DOHH2 (cell line): Measurements from ENCODE around the gene CNTNAP1.
"Not testable (repeated sequence)": the region's sequence is repeated elsewhere in the genome, so short reads cannot be mapped to it uniquely, and the experiment has no call there.

ENCODE experiments used
- H3F3A ChIP-seq: fragments of 200-600 bp; sonication (generic), shearing (Covaris generic); 2 replicates; pipeline ENCODE4 v1.6.0; 2016; ENCODE audit warnings: antibody characterized with exemption, mild to moderate bottlenecking; ENCODE audit not compliant: control insufficient read depth, insufficient read depth
- H3K27ac ChIP-seq: fragments of 200-600 bp; sonication (generic); 2 replicates; pipeline ENCODE4 v1.5.1; 2014; ENCODE audit warnings: low read depth, mild to moderate bottlenecking, low read length, moderate library complexity
- H3K27me3 ChIP-seq: fragments of 200-600 bp; sonication (generic); 2 replicates; pipeline ENCODE4 v1.6.1; 2014; ENCODE audit warnings: mild to moderate bottlenecking, low read length, mixed read lengths; ENCODE audit not compliant: control insufficient read depth
- H3K36me3 ChIP-seq: fragments of 200-600 bp; sonication (generic); 2 replicates; pipeline ENCODE4 v1.6.1; 2014; ENCODE audit warnings: mild to moderate bottlenecking, low read length, moderate library complexity, mixed read lengths; ENCODE audit not compliant: control insufficient read depth
- H3K4me1 ChIP-seq: fragments of 200-600 bp; sonication (generic); 2 replicates; pipeline ENCODE4 v1.6.1; 2014; ENCODE audit warnings: mild to moderate bottlenecking, low read length, mixed read lengths; ENCODE audit not compliant: control insufficient read depth
- H3K4me2 ChIP-seq: fragments of 200-600 bp; sonication (generic); 2 replicates; pipeline ENCODE4 v1.6.0; 2014; ENCODE audit warnings: mild to moderate bottlenecking, low read length, moderate library complexity
- H3K4me3 ChIP-seq: fragments of 200-600 bp; sonication (generic); 2 replicates; pipeline ENCODE4 v1.5.1; 2014; ENCODE audit warnings: mild to moderate bottlenecking, low read length, mixed read lengths
- H3K79me2 ChIP-seq: fragments of 200-600 bp; sonication (generic); 2 replicates; pipeline ENCODE4 v1.6.1; 2014; ENCODE audit warnings: mild to moderate bottlenecking, low read length, mixed read lengths; ENCODE audit not compliant: control insufficient read depth
- H3K9me2 ChIP-seq: fragments of 200-600 bp; sonication (generic); replicated peaks from 2 replicates; pipeline ENCODE4 v1.6.1; 2014; ENCODE audit warnings: mild to moderate bottlenecking, low read length, mixed read lengths; ENCODE audit not compliant: control insufficient read depth
- H3K9me3 ChIP-seq: fragments of 200-600 bp; sonication (generic); 2 replicates; pipeline ENCODE4 v1.6.1; 2014; ENCODE audit warnings: antibody characterized with exemption, low read length, mixed read lengths; ENCODE audit not compliant: control insufficient read depth, insufficient read depth
- H4K20me1 ChIP-seq: fragments of 200-600 bp; sonication (generic); 2 replicates; pipeline ENCODE4 v1.6.0; 2014; ENCODE audit warnings: low read depth, mild to moderate bottlenecking, antibody characterized with exemption, low read length, moderate library complexity; ENCODE audit not compliant: control insufficient read depth, insufficient read depth
- CTCF ChIP-seq: fragments of 200-600 bp; sonication (generic); IDR thresholded peaks from one replicate; pipeline ENCODE4 v1.5.1; 2014; ENCODE audit warnings: antibody characterized with exemption, mild to moderate bottlenecking, low read depth, low read length; ENCODE audit not compliant: poor library complexity, severe bottlenecking
- EZH2phosphoT487 ChIP-seq: fragments of 200-600 bp; sonication (generic); IDR thresholded peaks from 2 replicates; pipeline ENCODE4 v1.6.1; 2017; ENCODE audit warnings: borderline replicate concordance, mild to moderate bottlenecking, antibody characterized with exemption, low read length, moderate library complexity, mixed read lengths

CNTNAP1 gene

GRCh38 chr17:42659079-42659931 is 23.0 kb upstream of the CNTNAP1 start, which contains the start of gene TUBG2:
Gene TUBG2 (plus strand): TSS chr17:42659284. CDS start chr17:42659504, 220 bp downstream.
- TF ChIP-seq EZH2phosphoT487 (no peak), CTCF (no peak)
- no peaks in the 10 kb centered on the region for H3K79me2 ChIP-seq
- 0 out of 2 replicates have a peak, but pooled peaks cover 7% of the 10 kb centered on the region for H3F3A ChIP-seq
- H3K27me3 ChIP-seq: no peaks in the 10 kb centered on the region
- H3K9me2 ChIP-seq: no peaks in the 10 kb centered on the region
- H4K20me1 ChIP-seq: no peaks in the 10 kb centered on the region
- peaks cover 20% of the 10 kb centered on the region for H3K4me1 ChIP-seq
- peak within 1 kb of the TSS; percentile 77 for H3K4me3 ChIP-seq
- H3K4me2 ChIP-seq: peak within 1 kb of the TSS; percentile 69
- H3K36me3 ChIP-seq: no peaks in the 10 kb centered on the region
- H3K27ac ChIP-seq: no peak within 1 kb of the TSS
- H3K9me3 ChIP-seq: no peaks in the 10 kb centered on the region

- H4K20me1 ChIP-seq, H3K36me3 ChIP-seq, H3K27me3 ChIP-seq, H3K9me2 ChIP-seq, H3K27ac ChIP-seq, H3K79me2 ChIP-seq, H3K9me3 ChIP-seq, H3F3A ChIP-seq: not testable (repeated sequence)
- peaks cover 20% of the 10 kb centered on the region for H3K4me1 ChIP-seq
- peak overlapping the region; percentile 69 for H3K4me2 ChIP-seq
- H3K4me3 ChIP-seq: peak overlapping the region; percentile 77
These were observed 22.4 kb upstream of the CNTNAP1 start for GRCh38 chr17:42659932-42660274.

GRCh38 chr17:42660692-42661345 is 21.5 kb upstream of the CNTNAP1 start:
- Histone ChIP-seq H3F3A (0 out of 2 replicates have a peak, but pooled peaks cover 7% of the 10 kb centered on the region), H3K36me3 (no peaks in the 10 kb centered on the region), H3K27me3 (no peaks in the 10 kb centered on the region), H4K20me1 (no peaks in the 10 kb centered on the region), H3K4me3 (no peak overlapping the region), H3K4me1 (peaks cover 20% of the 10 kb centered on the region), H3K9me2 (no peaks in the 10 kb centered on the region), H3K9me3 (no peaks in the 10 kb centered on the region), H3K27ac (no peak overlapping the region), H3K79me2 (no peaks in the 10 kb centered on the region), H3K4me2 (no peak overlapping the region)
- TF ChIP-seq CTCF: no peak
- TF ChIP-seq EZH2phosphoT487: no peak

GRCh38 chr17:42665581-42666001 is 16.7 kb upstream of the CNTNAP1 start:
- H3K27me3 ChIP-seq: peaks cover 12% of the 10 kb centered on the region
- H3K27ac ChIP-seq: no peak overlapping the region
- no peaks in the 10 kb centered on the region for H4K20me1 ChIP-seq
- H3K4me3 ChIP-seq: no peak overlapping the region
- H3K9me3 ChIP-seq: no peaks in the 10 kb centered on the region
- H3K4me2 ChIP-seq: no peak overlapping the region
- H3K9me2 ChIP-seq: no peaks in the 10 kb centered on the region
- 0 out of 2 replicates have a peak, but pooled peaks cover 4% of the 10 kb centered on the region for H3F3A ChIP-seq
- TF ChIP-seq CTCF: no peak
- no peak for TF ChIP-seq EZH2phosphoT487
- H3K79me2 ChIP-seq: no peaks in the 10 kb centered on the region
- H3K4me1 ChIP-seq: peaks cover 5% of the 10 kb centered on the region
- no peaks in the 10 kb centered on the region for H3K36me3 ChIP-seq

GRCh38 chr17:42666126-42666525 is 16.2 kb upstream of the CNTNAP1 start:
- H3K4me1 ChIP-seq, H3K4me2 ChIP-seq, H3F3A ChIP-seq, H3K27ac ChIP-seq, H3K36me3 ChIP-seq, H3K9me3 ChIP-seq, H3K4me3 ChIP-seq, H4K20me1 ChIP-seq, H3K79me2 ChIP-seq, H3K9me2 ChIP-seq: not testable (repeated sequence)
- peaks cover 18% of the 10 kb centered on the region for H3K27me3 ChIP-seq
